Measurements from ENCODE around the gene DMTF1. TPM values are rescaled to one million over a fixed set of nuclear protein-coding genes. Genes with fewer than 3 reads are reported as not detected.

The DMTF1 gene
- total RNA-seq, 1 experiment from 2014 or later = 56.3 TPM

GRCh38 chr7:87164433-87164832 is 12.2 kb downstream of the DMTF1 start:
- RAD21 ChIA-PET (ENCODE audit: low non-redundant PET in 1 of 2, low total read pairs in 2 of 2, uncharacterized antibody in 2 of 2, unreplicated experiment in 2 of 2) = no interaction called here
- Histone ChIP-seq H3K4me2 (ENCODE audit: low read length) (no peak overlapping the region), H3K36me3 (ENCODE audit: control insufficient read depth in 1 of 2, insufficient read depth in 2 of 2, low read length in 2 of 2) (peaks cover 31 to 53% of the 10 kb centered on the region in 2 experiments), H2AFZ (ENCODE audit: low read depth, low read length, poor library complexity, severe bottlenecking) (no peak overlapping the region), H3K9ac (ENCODE audit: low read length) (no peak overlapping the region), H3K9me3 (ENCODE audit: control insufficient read depth in 1 of 2, insufficient read depth in 1 of 2, low read depth in 1 of 2, low read length in 2 of 2) (no peaks in the 10 kb centered on the region), H3K4me1 (ENCODE audit: control insufficient read depth in 1 of 2, insufficient read depth in 2 of 2, low read length in 2 of 2) (no peaks in the 10 kb centered on the region), H4K20me1 (ENCODE audit: insufficient read depth) (no peaks in the 10 kb centered on the region), H3K79me2 (ENCODE audit: insufficient read depth, low read length) (peaks cover 32% of the 10 kb centered on the region), H3K9me2 (ENCODE audit: insufficient read depth) (no peaks in the 10 kb centered on the region), H3K4me3 (replicated peaks in 1 of 2; ENCODE audit: low read depth in 1 of 2, low read length in 2 of 2) (no peak overlapping the region), H3K27me3 (ENCODE audit: insufficient read depth, low read length) (no peaks in the 10 kb centered on the region), H3K27ac (ENCODE audit: low read depth, low read length) (no peak overlapping the region)
- CTCF ChIA-PET = no interaction called here
- intact Hi-C loops (cut with micrococcal nuclease) = no loop called here
- POLR2A ChIA-PET = interaction anchor here (0.8 kb wide), 1 partner anchor 12 kb away, joined by 3 read pairs; the partner anchor contains the start of gene DMTF1
- no peak for TF ChIP-seq TCF7L2 (IDR thresholded peaks at IDR 0.05; ENCODE audit: borderline replicate concordance, extremely low read depth, insufficient read depth, insufficient read length)
- TF ChIP-seq CEBPB (IDR thresholded peaks at IDR 0.05; ENCODE audit: low read depth) = no peak
- TF ChIP-seq, protein P1, sequence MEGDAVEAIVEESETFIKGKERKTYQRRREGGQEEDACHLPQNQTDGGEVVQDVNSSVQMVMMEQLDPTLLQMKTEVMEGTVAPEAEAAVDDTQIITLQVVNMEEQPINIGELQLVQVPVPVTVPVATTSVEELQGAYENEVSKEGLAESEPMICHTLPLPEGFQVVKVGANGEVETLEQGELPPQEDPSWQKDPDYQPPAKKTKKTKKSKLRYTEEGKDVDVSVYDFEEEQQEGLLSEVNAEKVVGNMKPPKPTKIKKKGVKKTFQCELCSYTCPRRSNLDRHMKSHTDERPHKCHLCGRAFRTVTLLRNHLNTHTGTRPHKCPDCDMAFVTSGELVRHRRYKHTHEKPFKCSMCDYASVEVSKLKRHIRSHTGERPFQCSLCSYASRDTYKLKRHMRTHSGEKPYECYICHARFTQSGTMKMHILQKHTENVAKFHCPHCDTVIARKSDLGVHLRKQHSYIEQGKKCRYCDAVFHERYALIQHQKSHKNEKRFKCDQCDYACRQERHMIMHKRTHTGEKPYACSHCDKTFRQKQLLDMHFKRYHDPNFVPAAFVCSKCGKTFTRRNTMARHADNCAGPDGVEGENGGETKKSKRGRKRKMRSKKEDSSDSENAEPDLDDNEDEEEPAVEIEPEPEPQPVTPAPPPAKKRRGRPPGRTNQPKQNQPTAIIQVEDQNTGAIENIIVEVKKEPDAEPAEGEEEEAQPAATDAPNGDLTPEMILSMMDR (IDR thresholded peaks at IDR 0.05 in 2 of 3, conservative IDR thresholded peaks at IDR 0.05 in 1 of 3; ENCODE audit: borderline replicate concordance in 1 of 3, insufficient read depth in 1 of 3, low read depth in 2 of 3, low read length in 2 of 3) = no peak
- no peak for TF ChIP-seq POLR2AphosphoS5 (IDR thresholded peaks at IDR 0.05; ENCODE audit: low read depth, low read length)
- no peak for TF ChIP-seq ZBTB33 (IDR thresholded peaks at IDR 0.05; ENCODE audit: extremely low read depth, insufficient replicate concordance, low read length)
- TF ChIP-seq EZH2 (IDR thresholded peaks at IDR 0.05) = no peak
- TF ChIP-seq EZH2phosphoT487 (IDR thresholded peaks at IDR 0.05; ENCODE audit: borderline replicate concordance) = no peak
- TF ChIP-seq SIN3A (IDR thresholded peaks at IDR 0.05; ENCODE audit: low read depth) = no peak
- no peak for TF ChIP-seq FOSL1 (IDR thresholded peaks at IDR 0.05; ENCODE audit: low read depth)
- TF ChIP-seq ELF1 (IDR thresholded peaks at IDR 0.05; ENCODE audit: borderline replicate concordance, low read depth) = no peak
- TF ChIP-seq EGR1 (IDR thresholded peaks at IDR 0.05; ENCODE audit: low read depth) = no peak
- TF ChIP-seq SP1 (IDR thresholded peaks at IDR 0.05; ENCODE audit: low read depth) = no peak
- ATAC-seq (no peak), DNase-seq (ENCODE audit: low read depth, low spot score) (no peak)
- BruUV-seq (replicated peaks) = no TSS peak
